ENCODE measurements around the gene KRT79. TPM values are rescaled to one million over a fixed set of nuclear protein-coding genes. Genes with fewer than 3 reads are reported as not detected.

The KRT79 gene
- total RNA-seq, 3 donors from 2014 or later = not detected

GRCh38 chr12:52781399-52782082 lies 52.6 kb downstream of the KRT79 start:
- TF ChIP-seq CTCF (IDR thresholded peaks at IDR 0.05) = no peak
- Histone ChIP-seq H3K36me3 (ENCODE audit: low read depth) (no peaks in the 10 kb centered on the region), H3K4me3 (no peak overlapping the region), H3K9me3 (no peaks in the 10 kb centered on the region), H3K4me1 (ENCODE audit: low read depth) (no peaks in the 10 kb centered on the region)
- DNase-seq (no peak), ATAC-seq (no peak)
- intact Hi-C loops (cut with DNase I, micrococcal nuclease) = no loop called here

- Histone ChIP-seq H3K36me3 (ENCODE audit: low read depth) (no peaks in the 10 kb centered on the region), H3K4me1 (ENCODE audit: low read depth) (no peaks in the 10 kb centered on the region), H3K4me3 (no peak overlapping the region), H3K9me3 (no peaks in the 10 kb centered on the region)
- no peak for DNase-seq
- no peak for TF ChIP-seq CTCF (IDR thresholded peaks at IDR 0.05)
- intact Hi-C loops (cut with DNase I, micrococcal nuclease) = no loop called here
- ATAC-seq = no peak
Observed at GRCh38 chr12:52779914-52780313, 54.2 kb downstream of the KRT79 start.

GRCh38 chr12:52778833-52779232 lies 55.3 kb downstream of the KRT79 start:
- no peak for DNase-seq
- H3K36me3 ChIP-seq (ENCODE audit: low read depth) = no peaks in the 10 kb centered on the region
- no peaks in the 10 kb centered on the region for H3K4me1 ChIP-seq (ENCODE audit: low read depth)
- TF ChIP-seq CTCF (IDR thresholded peaks at IDR 0.05) = no peak
- no peaks in the 10 kb centered on the region for H3K9me3 ChIP-seq
- ATAC-seq = no peak
- intact Hi-C loops (cut with DNase I, micrococcal nuclease) = no loop called here
- no peak overlapping the region for H3K4me3 ChIP-seq

- no peaks in the 10 kb centered on the region for H3K9me3 ChIP-seq
- H3K36me3 ChIP-seq (ENCODE audit: low read depth) = no peaks in the 10 kb centered on the region
- ATAC-seq (no peak), DNase-seq (no peak)
- no peak overlapping the region for H3K4me3 ChIP-seq
- intact Hi-C loops (cut with DNase I, micrococcal nuclease) = no loop called here
- no peak for TF ChIP-seq CTCF (IDR thresholded peaks at IDR 0.05)
- H3K4me1 ChIP-seq (ENCODE audit: low read depth) = no peaks in the 10 kb centered on the region
Observed at GRCh38 chr12:52777566-52777965, 56.5 kb downstream of the KRT79 start.

GRCh38 chr12:52776913-52777395 lies 57.2 kb downstream of the KRT79 start, which contains the start of gene KRT76:
Gene KRT76 (minus strand): TSS chr12:52777345. CDS start chr12:52777291, 54 bp downstream.
- H3K4me1 ChIP-seq (ENCODE audit: low read depth) = no peaks in the 10 kb centered on the region
- DNase-seq (no peak), ATAC-seq (no peak)
- H3K4me3 ChIP-seq = no peak within 1 kb of the TSS
- intact Hi-C loops (cut with DNase I, micrococcal nuclease) = no loop called here
- TF ChIP-seq CTCF (IDR thresholded peaks at IDR 0.05) = no peak
- H3K9me3 ChIP-seq = no peaks in the 10 kb centered on the region
- no peaks in the 10 kb centered on the region for H3K36me3 ChIP-seq (ENCODE audit: low read depth)

Data from mucosa of descending colon (tissue), 3 donors.